CD4-positive, alpha-beta T cell treated with Interferon alpha-2 for 1 hour (primary cell): ENCODE measurements around the gene THAP5.
"Not testable (repeated sequence)": the region's sequence is repeated elsewhere in the genome, so short reads cannot be mapped to it uniquely, and the experiment has no call there.

Source experiments
- DNase-seq, 2 donors: peaks; one replicate each; pipeline ENCODE4 v3.0.0-alpha.2; 2020 to 2022

Gene THAP5

GRCh38 chr7:108581655-108582491 lies 12.4 kb upstream of the THAP5 start:
- no peak for DNase-seq

- no peak for DNase-seq
Observed at GRCh38 chr7:108580298-108580697, 10.8 kb upstream of the THAP5 start.

- no peak for DNase-seq
Observed at GRCh38 chr7:108578937-108579336, 9.4 kb upstream of the THAP5 start.

GRCh38 chr7:108576116-108576515 lies 6.6 kb upstream of the THAP5 start:
- DNase-seq, result no peak

GRCh38 chr7:108575156-108575555 lies 5.7 kb upstream of the THAP5 start:
- no peak for DNase-seq

- DNase-seq, result no peak
Observed at GRCh38 chr7:108572480-108572879, 3.0 kb upstream of the THAP5 start.

- peak; percentile 59 to 61 for DNase-seq
Observed at GRCh38 chr7:108570146-108570755, 745 bp upstream of the THAP5 start.

- peak in 1 of 2 donors; percentile 11 for DNase-seq
Observed at GRCh38 chr7:108568801-108569380, 615 bp downstream of the THAP5 start.

- DNase-seq, result no peak
Observed at GRCh38 chr7:108565987-108566386, 3.5 kb downstream of the THAP5 start.

- DNase-seq, result no peak
Observed at GRCh38 chr7:108561047-108561619, 8.4 kb downstream of the THAP5 start.

- DNase-seq, result no peak
Observed at GRCh38 chr7:108559253-108559652, 10.3 kb downstream of the THAP5 start.

GRCh38 chr7:108557617-108558016 lies 11.9 kb downstream of the THAP5 start:
- no peak for DNase-seq

GRCh38 chr7:108557191-108557590 lies 12.3 kb downstream of the THAP5 start:
- DNase-seq, result no peak

- not testable (repeated sequence) for DNase-seq
Observed at GRCh38 chr7:108556665-108557064, 12.8 kb downstream of the THAP5 start.

GRCh38 chr7:108548141-108548896 lies 21.2 kb downstream of the THAP5 start:
- not testable (repeated sequence) for DNase-seq

GRCh38 chr7:108541478-108541877 lies 28.0 kb downstream of the THAP5 start:
- no peak for DNase-seq

- DNase-seq, result not testable (repeated sequence)
Observed at GRCh38 chr7:108538685-108539084, 30.8 kb downstream of the THAP5 start.

- DNase-seq, result not testable (repeated sequence)
Observed at GRCh38 chr7:108538236-108538635, 31.3 kb downstream of the THAP5 start.

GRCh38 chr7:108537229-108537628 lies 32.3 kb downstream of the THAP5 start:
- no peak for DNase-seq

- no peak for DNase-seq
Observed at GRCh38 chr7:108535744-108536143, 33.8 kb downstream of the THAP5 start.

GRCh38 chr7:108535257-108535656 lies 34.2 kb downstream of the THAP5 start:
- no peak for DNase-seq

- no peak for DNase-seq
Observed at GRCh38 chr7:108533712-108534111, 35.8 kb downstream of the THAP5 start.

- no peak for DNase-seq
Observed at GRCh38 chr7:108529341-108529740, 40.2 kb downstream of the THAP5 start.
